Hematopoietic multipotent progenitor cell treated with erythropoietin and hydrocortisone succinate and interleukin-3 and kit ligand, for 17 days (in vitro differentiated cells): ENCODE results near the gene CEP72.
"Not testable (repeated sequence)": the region's sequence is repeated elsewhere in the genome, so short reads cannot be mapped to it uniquely, and the experiment has no call there.

Experiments
- DNase-seq: peaks from one replicate; pipeline ENCODE4 v3.0.0-alpha.2; 2015; ENCODE audit warnings: low spot score

The CEP72 gene

DNA sequence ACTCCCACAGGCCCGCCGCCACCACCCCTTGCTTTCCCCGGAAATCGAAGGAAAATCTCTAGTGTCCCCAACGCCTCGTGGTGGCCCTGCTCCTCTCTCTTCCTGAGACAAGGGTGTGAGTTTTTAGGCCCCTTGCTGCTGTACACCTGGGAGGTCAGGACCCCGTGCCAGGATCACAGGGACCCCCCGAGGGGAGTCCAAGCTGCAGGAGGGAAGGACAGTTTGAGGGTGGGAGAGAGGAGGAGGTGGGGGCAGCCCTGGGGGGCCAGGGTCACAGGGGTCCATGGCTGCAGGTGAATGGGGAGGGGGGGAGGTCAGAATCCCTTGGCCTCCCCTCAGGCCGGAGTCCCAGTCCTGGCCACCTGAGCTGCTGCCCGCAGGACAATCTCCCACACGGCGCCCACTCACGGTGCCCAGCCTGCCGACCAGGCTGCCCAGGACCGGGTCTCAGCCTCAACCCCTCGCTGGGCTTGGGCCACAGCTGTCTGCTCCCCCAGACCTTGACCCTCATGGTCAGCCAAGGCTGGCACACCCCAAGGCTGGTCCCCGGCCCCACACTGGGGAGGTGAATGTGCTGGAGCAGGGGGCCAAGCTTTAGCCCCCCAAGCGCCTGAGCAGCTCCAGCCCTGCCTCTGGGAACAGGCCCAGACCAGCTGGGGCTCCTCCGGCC lies 61.2 kb downstream of the CEP72 start:
- DNase-seq, result no peak

DNA sequence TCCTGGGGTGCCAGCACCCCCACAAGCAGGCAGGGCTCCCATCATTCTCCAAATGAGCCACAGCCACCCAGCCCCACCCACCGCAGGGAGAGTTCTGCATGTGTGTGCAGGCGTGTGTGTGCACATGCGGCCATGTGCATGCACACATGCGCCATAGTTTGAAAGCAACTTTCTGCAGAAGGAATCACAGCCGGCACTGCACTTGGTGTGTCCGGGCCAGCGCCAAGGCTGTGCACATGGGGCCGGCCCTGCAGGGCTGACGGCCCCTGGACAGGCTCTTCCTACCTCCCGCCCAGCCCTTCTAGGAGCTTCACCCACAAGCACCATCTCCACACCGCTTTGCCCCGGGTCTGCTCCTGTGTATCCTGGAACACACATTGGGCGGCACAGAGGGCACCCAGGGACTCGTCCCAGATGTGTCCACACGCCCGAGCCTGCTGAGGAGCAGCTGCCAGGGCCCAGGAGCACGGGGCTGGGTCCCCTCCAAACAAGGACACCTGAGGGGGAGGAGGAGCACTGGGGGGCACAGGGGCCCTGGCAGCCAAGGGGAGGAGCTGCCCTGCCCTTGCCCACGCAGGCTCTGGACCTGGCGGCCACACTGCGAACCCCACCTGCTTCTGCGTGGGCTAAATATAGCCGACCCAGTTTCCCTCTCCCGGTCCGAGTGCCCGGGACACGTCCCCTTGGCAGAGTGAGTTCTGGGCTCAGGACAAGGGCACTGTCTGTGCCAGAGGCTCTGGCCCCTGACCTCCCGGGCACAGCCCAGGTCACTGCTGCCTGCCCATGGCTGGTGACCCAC lies 61.9 kb downstream of the CEP72 start:
- DNase-seq, result no peak

- no peak for DNase-seq
These were observed 62.5 kb downstream of the CEP72 start for GRCh38 chr5:674630-675011.

DNA sequence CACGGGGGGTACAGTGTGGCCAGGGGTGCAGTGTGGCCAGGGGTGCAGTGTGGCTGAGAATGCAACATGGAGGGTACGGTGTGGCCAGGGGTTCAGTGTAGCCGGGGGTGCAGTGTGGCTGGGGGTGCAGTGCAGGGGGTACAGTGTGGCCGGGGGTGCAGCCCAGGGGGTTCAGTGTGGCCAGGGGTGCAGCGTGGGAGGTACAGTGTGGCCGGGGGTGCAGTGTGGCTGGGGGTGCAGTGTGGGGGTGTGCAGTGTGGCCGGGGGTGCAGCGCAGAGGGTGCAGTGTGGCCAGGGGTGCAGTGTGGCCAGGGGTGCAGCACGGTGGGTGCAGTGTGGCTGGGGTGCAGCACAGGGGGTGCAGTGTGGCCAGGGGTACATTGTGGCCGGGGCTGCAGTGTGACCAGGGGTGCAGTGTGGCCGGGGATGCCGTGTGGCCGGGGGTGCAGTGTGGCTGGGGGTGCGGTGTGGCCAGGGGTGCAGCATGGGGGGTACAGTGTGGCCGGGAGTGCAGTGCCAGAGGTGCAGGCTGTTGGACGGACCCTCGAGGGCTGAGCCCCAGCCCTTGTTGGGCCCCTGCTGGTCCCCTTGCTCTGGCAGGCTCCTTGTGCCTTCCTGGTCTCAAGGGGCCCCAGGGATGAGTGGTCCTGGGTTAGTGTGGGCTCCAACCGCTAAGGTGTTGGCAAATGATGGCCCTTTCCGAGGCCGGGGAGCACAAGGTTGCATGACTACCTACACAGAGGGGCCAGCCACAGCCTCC lies 63.2 kb downstream of the CEP72 start:
- no peak for DNase-seq

DNA sequence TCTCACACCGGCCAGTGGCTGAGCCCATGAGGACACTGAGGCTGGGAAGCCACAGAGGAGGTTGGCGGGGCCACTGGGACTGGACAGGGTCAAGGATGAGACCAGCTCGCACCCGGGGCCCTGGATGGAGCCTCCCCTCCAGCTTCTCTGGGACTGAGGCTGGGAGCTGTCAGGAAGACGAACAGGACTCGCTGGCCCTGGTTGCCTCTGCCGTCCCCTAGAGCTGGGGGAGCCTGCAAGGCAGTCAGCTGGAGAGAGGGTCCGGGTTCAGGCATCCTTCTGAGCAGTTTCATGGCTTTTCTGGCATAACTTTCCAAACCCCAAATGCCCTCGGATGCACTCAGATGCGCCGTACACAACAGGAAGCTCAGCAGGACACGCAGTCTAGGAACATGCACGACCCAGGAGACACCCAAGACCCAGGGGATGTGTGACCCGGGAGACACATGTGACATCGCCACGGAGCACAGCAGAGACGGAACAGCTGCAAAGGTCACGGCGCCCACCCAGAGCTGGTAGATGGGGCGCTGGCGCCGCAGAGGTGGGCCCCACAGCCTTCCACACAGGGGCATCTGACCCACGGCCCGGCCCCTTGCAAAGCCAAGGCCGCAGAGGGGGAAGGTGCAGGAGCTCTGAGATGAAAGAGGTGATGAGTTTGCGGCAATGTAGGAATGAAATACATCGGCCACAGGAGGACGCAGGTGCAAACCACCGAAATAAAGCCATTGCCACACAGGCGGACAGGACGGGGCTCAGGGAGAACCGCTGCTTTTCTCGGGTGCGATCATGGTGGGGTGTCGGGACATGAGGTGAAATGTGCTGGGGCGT lies 63.9 kb downstream of the CEP72 start:
- no peak for DNase-seq

GRCh38 chr5:676699-677076 lies 64.5 kb downstream of the CEP72 start:
- no peak for DNase-seq

GRCh38 chr5:677131-678101 lies 65.3 kb downstream of the CEP72 start:
- DNase-seq, result no peak

- DNase-seq, result not testable (repeated sequence)
These were observed 66.4 kb downstream of the CEP72 start for GRCh38 chr5:678521-678920.

GRCh38 chr5:679166-679895 lies 67.2 kb downstream of the CEP72 start:
- DNase-seq, result not testable (repeated sequence)

GRCh38 chr5:680118-680795 lies 68.1 kb downstream of the CEP72 start:
- DNase-seq, result not testable (repeated sequence)

DNA sequence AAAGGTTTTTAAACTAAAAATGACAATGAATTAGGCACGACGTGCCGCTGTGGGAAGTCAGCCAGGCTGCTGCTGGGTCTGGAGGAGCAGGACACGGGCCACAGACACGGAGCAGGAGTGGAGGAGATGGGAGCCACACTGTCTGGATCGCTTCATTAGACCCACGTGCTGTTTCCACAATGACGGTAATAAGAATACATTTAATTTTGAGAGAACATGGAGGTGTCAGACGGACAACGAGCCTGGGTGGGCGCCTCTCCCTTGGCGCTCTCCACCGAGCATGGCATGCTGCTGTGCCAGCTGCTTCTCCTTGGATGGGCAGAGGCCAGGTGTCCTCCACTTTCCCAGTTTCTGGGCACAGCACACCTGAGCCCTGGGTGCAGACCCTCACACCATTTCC lies 68.7 kb downstream of the CEP72 start:
- DNase-seq, result not testable (repeated sequence)

DNA sequence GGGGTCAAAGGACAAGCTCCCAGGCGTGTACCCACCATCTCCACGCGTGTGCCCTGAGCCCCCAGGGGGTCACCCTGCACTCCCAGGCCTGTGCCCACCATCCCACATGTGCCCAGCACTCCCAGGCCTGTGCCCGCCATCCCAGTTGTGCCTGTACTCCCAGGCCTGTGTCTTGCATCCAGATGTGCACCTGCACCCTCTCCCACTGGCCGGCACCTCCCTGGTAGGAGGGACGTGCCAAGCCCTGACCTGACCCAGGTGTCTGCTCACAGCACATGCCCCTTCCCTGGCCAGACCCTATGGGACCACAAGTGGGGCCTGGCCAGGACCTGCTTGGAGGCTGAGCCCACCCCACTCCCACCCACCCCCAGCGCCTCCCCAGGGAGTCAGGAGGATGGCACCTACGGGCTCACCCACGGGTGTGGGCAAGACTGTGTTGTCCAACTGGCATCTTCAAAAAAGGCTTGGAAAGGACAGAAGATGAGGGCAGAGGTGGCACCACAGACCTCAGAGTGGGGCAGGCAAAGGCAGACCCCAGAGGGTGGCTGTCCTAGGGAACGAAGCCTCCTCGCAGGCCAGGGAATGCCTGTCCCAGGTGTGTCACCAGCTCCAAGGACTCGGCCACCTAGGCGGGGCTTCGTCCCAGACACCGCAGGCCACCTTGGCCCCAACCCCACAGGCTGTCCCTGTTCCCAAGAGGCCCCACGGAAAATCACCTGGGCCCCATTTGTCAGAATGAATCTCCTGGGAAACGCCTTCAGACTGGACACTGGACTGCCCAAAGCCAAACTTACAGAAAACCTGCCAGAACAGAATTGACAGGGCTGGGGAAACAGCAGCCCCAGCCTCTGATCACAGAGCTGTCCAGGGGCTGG lies 69.4 kb downstream of the CEP72 start:
- not testable (repeated sequence) for DNase-seq

GRCh38 chr5:682216-682615 lies 70.1 kb downstream of the CEP72 start:
- not testable (repeated sequence) for DNase-seq

- DNase-seq, result not testable (repeated sequence)
These were observed 70.7 kb downstream of the CEP72 start for GRCh38 chr5:682651-683358.

DNA sequence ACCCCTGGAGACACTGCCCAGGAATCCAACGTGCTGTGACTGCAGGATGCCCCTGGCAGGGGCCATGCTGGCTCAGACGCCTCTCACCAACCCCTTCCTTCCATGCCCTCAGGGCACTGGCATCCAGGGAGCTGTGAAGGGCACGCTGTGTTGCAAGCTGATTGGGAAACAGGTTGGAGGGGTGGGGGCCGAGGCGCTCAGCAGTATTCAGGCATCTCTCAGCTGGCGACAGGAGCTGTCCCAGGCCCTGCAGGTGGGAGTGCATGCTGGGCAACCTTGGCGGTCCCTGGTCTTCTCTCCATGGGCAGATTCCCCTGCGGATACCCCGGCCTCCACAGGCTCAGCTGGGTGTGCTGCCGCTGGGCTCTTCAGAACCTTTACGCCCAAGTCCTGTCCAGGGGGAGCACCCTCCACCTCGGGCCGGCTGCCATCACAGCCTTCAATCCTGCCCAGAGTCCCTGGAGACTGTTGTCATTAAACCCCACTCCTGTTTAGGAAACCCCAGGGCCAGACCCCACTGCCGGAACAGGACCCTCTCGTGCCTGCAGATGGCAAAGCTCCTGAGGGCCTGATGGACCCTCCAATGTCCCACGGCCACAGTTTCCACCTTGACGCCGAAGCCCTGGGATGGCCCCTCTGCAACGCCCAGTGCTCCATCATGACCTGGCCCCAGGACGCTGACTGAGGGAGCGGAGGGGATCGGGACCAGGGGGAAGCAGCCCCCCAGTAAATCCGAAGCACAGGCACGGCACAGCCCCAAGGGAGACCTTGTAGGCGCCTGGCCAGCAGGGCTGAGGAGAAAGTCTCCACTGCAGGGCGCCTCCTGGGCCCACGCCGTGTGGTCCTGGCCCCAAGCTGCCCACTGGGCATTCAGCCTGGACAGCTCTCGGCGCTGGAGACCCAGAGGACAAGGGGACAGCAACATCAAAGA lies 71.7 kb downstream of the CEP72 start:
- no peak for DNase-seq

DNA sequence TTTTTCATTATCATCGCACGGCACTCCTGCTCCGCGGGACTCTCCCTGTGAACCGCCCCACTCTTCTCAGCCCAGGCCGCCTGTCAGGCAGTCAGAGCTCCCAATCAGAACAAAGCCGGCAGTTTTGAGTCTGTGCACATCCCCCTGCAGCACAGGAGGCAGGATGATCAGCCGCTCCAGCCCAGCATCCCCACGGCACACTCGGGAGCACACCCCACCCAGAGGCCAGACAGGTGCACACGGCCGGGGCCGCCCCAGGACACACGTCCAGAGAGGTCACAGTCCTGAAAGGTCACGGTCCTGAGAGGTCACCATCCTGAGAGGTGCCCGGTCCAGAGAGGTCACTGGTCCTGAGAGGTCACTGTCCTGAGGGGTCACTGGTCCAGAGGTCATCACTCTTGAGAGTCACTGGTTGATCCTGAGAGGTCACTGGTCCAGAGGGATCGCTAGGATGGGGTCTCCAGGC lies 72.6 kb downstream of the CEP72 start:
- no peak for DNase-seq
